Calu3 (cell line): ENCODE data around the gene DYNLT2B. TPM values are rescaled to one million over a fixed set of nuclear protein-coding genes. Genes with fewer than 3 reads are reported as not detected.
"Not testable (repeated sequence)": the region's sequence is repeated elsewhere in the genome, so short reads cannot be mapped to it uniquely, and the experiment has no call there.

Experiments used
- BruUV-seq: library from RNA; stranded (reverse); fragments of 400-500 nt; replicated peaks from 2 replicates; lab custom pipeline; 2021; lab: Mats Ljungman, UMichigan
- CTCF ChIA-PET: fragments of 300-600 bp; sonication (Branson Sonifier 250); formaldehyde crosslinking; loops from one replicate; lab custom pipeline; 2022; ENCODE audit warnings: antibody characterized with exemption; lab: Charles Lee
- DNase-seq: peaks from one replicate; pipeline ENCODE4 v3.0.0; 2022
- H3K27ac Mint-ChIP-seq: one replicate; pipeline ENCODE4 v1.8.0; 2022; ENCODE audit warnings: mixed read lengths; ENCODE audit not compliant: unreplicated experiment
- H3K27me3 Mint-ChIP-seq: one replicate; pipeline ENCODE4 v1.8.0; 2022; ENCODE audit warnings: mixed read lengths; ENCODE audit not compliant: unreplicated experiment
- H3K36me3 Mint-ChIP-seq: one replicate; pipeline ENCODE4 v1.8.0; 2022; ENCODE audit warnings: mild to moderate bottlenecking, moderate library complexity, mixed read lengths; ENCODE audit not compliant: insufficient read depth, unreplicated experiment
- H3K4me1 Mint-ChIP-seq: one replicate; pipeline ENCODE4 v1.8.0; 2022; ENCODE audit warnings: mild to moderate bottlenecking, low read depth, mixed read lengths; ENCODE audit not compliant: unreplicated experiment
- H3K4me3 Mint-ChIP-seq: one replicate; pipeline ENCODE4 v1.8.0; 2022; ENCODE audit warnings: mild to moderate bottlenecking, low read depth, moderate library complexity, mixed read lengths; ENCODE audit not compliant: unreplicated experiment
- H3K9me3 Mint-ChIP-seq: one replicate; pipeline ENCODE4 v1.8.0; 2022; ENCODE audit warnings: low read depth, mixed read lengths; ENCODE audit not compliant: unreplicated experiment
- intact Hi-C: fragments of 100-400 bp; cut with micrococcal nuclease; formaldehyde crosslinking; loops from one replicate; pipeline ENCODE4 v1.10.0; 2022; ENCODE audit not compliant: unreplicated experiment
- total RNA-seq: library from RNA; stranded (reverse); gene quantifications from 2 replicates; pipeline ENCODE4 v1.2.3, GENCODE V29; 2022
- TF ChIP-seq, protein P1 (sequence below): fragments of 200-600 bp; IDR thresholded peaks from one replicate; pipeline ENCODE4 v1.8.0; 2022; ENCODE audit warnings: antibody characterized with exemption; ENCODE audit not compliant: unreplicated experiment

The DYNLT2B gene
- total RNA-seq, 1 experiment from 2014 or later: 10.8 TPM

GRCh38 chr3:196351541-196351940 is 33.5 kb upstream of the DYNLT2B start:
- no peak for DNase-seq
- H3K27me3 Mint-ChIP-seq: no peaks in the 10 kb centered on the region
- H3K9me3 Mint-ChIP-seq: no peaks in the 10 kb centered on the region
- intact Hi-C loops: no loop called here
- TF ChIP-seq, protein P1, sequence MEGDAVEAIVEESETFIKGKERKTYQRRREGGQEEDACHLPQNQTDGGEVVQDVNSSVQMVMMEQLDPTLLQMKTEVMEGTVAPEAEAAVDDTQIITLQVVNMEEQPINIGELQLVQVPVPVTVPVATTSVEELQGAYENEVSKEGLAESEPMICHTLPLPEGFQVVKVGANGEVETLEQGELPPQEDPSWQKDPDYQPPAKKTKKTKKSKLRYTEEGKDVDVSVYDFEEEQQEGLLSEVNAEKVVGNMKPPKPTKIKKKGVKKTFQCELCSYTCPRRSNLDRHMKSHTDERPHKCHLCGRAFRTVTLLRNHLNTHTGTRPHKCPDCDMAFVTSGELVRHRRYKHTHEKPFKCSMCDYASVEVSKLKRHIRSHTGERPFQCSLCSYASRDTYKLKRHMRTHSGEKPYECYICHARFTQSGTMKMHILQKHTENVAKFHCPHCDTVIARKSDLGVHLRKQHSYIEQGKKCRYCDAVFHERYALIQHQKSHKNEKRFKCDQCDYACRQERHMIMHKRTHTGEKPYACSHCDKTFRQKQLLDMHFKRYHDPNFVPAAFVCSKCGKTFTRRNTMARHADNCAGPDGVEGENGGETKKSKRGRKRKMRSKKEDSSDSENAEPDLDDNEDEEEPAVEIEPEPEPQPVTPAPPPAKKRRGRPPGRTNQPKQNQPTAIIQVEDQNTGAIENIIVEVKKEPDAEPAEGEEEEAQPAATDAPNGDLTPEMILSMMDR: no peak
- BruUV-seq: no TSS peak
- CTCF ChIA-PET: interaction anchor here (0.6 kb wide), 1 partner anchor 189 kb away, joined by 3 read pairs; no protein-coding TSS in a partner anchor
- peaks cover 10% of the 10 kb centered on the region for H3K36me3 Mint-ChIP-seq
- H3K4me3 Mint-ChIP-seq: no peak overlapping the region
- no peak overlapping the region for H3K27ac Mint-ChIP-seq
- no peaks in the 10 kb centered on the region for H3K4me1 Mint-ChIP-seq

GRCh38 chr3:196350067-196350466 is 32.0 kb upstream of the DYNLT2B start:
- Mint-ChIP-seq H3K9me3 (no peaks in the 10 kb centered on the region), H3K4me3 (no peak overlapping the region), H3K27ac (no peak overlapping the region), H3K27me3 (no peaks in the 10 kb centered on the region), H3K36me3 (peaks cover 19% of the 10 kb centered on the region), H3K4me1 (no peaks in the 10 kb centered on the region)
- TF ChIP-seq, protein P1: no peak
- intact Hi-C loops: no loop called here
- CTCF ChIA-PET: no interaction called here
- no peak for DNase-seq
- BruUV-seq: no TSS peak

DNA sequence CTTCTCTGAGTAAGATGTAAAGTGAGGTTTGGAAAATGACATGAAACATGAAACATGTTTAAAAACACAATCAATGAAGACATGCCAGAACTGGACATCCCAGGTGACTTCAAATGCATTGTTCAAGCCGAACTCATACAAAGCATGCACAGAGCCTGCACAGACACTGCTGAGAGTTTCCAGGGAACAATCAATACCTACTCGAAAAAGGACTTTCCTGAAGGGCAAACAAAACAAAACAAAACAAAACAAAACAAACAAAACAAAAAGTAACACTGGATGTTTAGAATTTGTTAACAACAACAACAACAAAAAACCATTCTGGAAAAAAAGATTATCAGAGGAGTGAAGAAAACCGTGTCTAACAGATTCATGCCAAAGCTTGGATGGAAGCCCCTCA is 30.7 kb upstream of the DYNLT2B start:
- Mint-ChIP-seq H3K9me3 (no peaks in the 10 kb centered on the region), H3K27ac (no peak overlapping the region), H3K4me1 (no peaks in the 10 kb centered on the region), H3K27me3 (no peaks in the 10 kb centered on the region), H3K36me3 (peaks cover 18% of the 10 kb centered on the region), H3K4me3 (no peak overlapping the region)
- intact Hi-C loops: no loop called here
- no TSS peak for BruUV-seq
- TF ChIP-seq, protein P1: no peak
- DNase-seq: no peak
- CTCF ChIA-PET: no interaction called here

DNA sequence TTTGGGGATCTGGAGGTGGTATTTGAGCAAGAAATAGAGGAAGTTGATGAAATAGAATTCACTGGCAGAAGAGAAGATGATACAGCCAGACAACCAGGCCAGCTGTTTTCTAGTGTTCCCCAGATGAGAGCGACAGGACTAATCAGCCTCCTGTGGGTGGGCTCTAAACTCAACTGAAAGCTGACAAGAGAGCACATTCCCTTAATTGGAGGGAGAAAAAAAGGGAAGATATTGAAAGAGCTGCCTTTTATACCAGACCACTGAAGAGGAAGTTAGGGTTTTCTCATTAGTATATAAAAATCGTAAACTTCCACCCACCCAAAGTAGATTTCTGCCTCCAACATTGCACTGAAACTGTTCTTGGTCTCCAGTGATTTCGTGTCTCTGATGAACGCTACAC is 26.6 kb upstream of the DYNLT2B start:
- Mint-ChIP-seq H3K36me3 (peaks cover 9% of the 10 kb centered on the region), H3K9me3 (no peaks in the 10 kb centered on the region), H3K4me1 (no peaks in the 10 kb centered on the region), H3K4me3 (no peak overlapping the region), H3K27me3 (no peaks in the 10 kb centered on the region), H3K27ac (no peak overlapping the region)
- no peak for DNase-seq
- TF ChIP-seq, protein P1: no peak
- intact Hi-C loops: no loop called here
- CTCF ChIA-PET: no interaction called here
- no TSS peak for BruUV-seq

DNA sequence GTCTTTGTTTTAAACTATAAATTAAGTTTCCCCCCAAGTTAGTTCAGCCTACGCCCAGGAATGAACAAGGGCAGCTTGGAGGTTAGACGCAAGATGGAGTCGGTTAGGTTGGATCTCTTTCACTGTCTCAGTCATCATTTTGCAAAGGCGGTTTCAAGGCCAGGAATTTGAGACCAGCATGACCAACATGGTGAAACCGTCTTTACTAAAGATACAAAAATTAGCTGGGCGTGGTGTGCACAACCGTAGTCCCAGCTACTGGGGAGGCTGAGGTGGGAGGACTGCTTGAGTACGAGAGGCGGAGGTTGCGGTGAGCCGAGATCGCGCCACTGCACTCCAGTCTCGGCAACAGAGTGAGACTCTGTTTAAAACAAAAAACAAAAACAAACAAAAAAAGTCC is 25.9 kb upstream of the DYNLT2B start:
- H3K36me3 Mint-ChIP-seq, intact Hi-C loops, CTCF ChIA-PET: not testable (repeated sequence)

More for the DNA sequence above, 25.9 kb upstream of the DYNLT2B start:
- not testable (repeated sequence) for H3K4me1 Mint-ChIP-seq, H3K27me3 Mint-ChIP-seq, H3K4me3 Mint-ChIP-seq, H3K27ac Mint-ChIP-seq, BruUV-seq, H3K9me3 Mint-ChIP-seq, DNase-seq
